ENCODE data around the gene TMEM51.

- TF ChIP-seq, protein P1, sequence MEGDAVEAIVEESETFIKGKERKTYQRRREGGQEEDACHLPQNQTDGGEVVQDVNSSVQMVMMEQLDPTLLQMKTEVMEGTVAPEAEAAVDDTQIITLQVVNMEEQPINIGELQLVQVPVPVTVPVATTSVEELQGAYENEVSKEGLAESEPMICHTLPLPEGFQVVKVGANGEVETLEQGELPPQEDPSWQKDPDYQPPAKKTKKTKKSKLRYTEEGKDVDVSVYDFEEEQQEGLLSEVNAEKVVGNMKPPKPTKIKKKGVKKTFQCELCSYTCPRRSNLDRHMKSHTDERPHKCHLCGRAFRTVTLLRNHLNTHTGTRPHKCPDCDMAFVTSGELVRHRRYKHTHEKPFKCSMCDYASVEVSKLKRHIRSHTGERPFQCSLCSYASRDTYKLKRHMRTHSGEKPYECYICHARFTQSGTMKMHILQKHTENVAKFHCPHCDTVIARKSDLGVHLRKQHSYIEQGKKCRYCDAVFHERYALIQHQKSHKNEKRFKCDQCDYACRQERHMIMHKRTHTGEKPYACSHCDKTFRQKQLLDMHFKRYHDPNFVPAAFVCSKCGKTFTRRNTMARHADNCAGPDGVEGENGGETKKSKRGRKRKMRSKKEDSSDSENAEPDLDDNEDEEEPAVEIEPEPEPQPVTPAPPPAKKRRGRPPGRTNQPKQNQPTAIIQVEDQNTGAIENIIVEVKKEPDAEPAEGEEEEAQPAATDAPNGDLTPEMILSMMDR (conservative IDR thresholded peaks at IDR 0.05 in 1 of 2, IDR thresholded peaks at IDR 0.05 in 1 of 2; ENCODE audit: extremely low read depth in 1 of 2, insufficient read depth in 1 of 2, low read depth in 1 of 2, low read length in 2 of 2), result no peak
- TF ChIP-seq EZH2 (IDR thresholded peaks at IDR 0.05; ENCODE audit: borderline replicate concordance, low read length), result no peak
Observed at GRCh38 chr1:15195420-15196052, 42.0 kb downstream of the TMEM51 start.

Data from mammary epithelial cell (primary cell).